ENCODE measurements around the gene OLFML2A.

The OLFML2A gene

GRCh38 chr9:124780757-124781151 is 3.8 kb downstream of the OLFML2A start:
- TF ChIP-seq POLR2A (IDR thresholded peaks at IDR 0.05; ENCODE audit: low read depth, low read length) (no peak), TAF1 (IDR thresholded peaks at IDR 0.05; ENCODE audit: borderline replicate concordance, low read depth, low read length) (no peak), POLR2AphosphoS5 (IDR thresholded peaks at IDR 0.05; ENCODE audit: low read depth, low read length) (no peak)
- FAIRE-seq (no peak), DNase-seq (ENCODE audit: insufficient read length) (no peak)

- no peak for FAIRE-seq
- no peak for TF ChIP-seq TAF1 (IDR thresholded peaks at IDR 0.05; ENCODE audit: borderline replicate concordance, low read depth, low read length)
- TF ChIP-seq POLR2A (IDR thresholded peaks at IDR 0.05; ENCODE audit: low read depth, low read length), result no peak
- no peak for TF ChIP-seq POLR2AphosphoS5 (IDR thresholded peaks at IDR 0.05; ENCODE audit: low read depth, low read length)
- no peak for DNase-seq (ENCODE audit: insufficient read length)
Measured at GRCh38 chr9:124781967-124782660, 5.2 kb downstream of the OLFML2A start.

GRCh38 chr9:124782661-124783574 is 6.0 kb downstream of the OLFML2A start:
- DNase-seq (ENCODE audit: insufficient read length) (no peak), FAIRE-seq (no peak)
- TF ChIP-seq POLR2AphosphoS5 (IDR thresholded peaks at IDR 0.05; ENCODE audit: low read depth, low read length) (no peak), TAF1 (IDR thresholded peaks at IDR 0.05; ENCODE audit: borderline replicate concordance, low read depth, low read length) (no peak), POLR2A (IDR thresholded peaks at IDR 0.05; ENCODE audit: low read depth, low read length) (no peak)

GRCh38 chr9:124783830-124784229 is 6.9 kb downstream of the OLFML2A start:
- no peak for FAIRE-seq
- no peak for TF ChIP-seq POLR2A (IDR thresholded peaks at IDR 0.05; ENCODE audit: low read depth, low read length)
- no peak for TF ChIP-seq POLR2AphosphoS5 (IDR thresholded peaks at IDR 0.05; ENCODE audit: low read depth, low read length)
- no peak for TF ChIP-seq TAF1 (IDR thresholded peaks at IDR 0.05; ENCODE audit: borderline replicate concordance, low read depth, low read length)
- no peak for DNase-seq (ENCODE audit: insufficient read length)

- FAIRE-seq, result no peak
- TF ChIP-seq POLR2A (IDR thresholded peaks at IDR 0.05; ENCODE audit: low read depth, low read length) (no peak), TAF1 (IDR thresholded peaks at IDR 0.05; ENCODE audit: borderline replicate concordance, low read depth, low read length) (no peak), POLR2AphosphoS5 (IDR thresholded peaks at IDR 0.05; ENCODE audit: low read depth, low read length) (no peak)
- no peak for DNase-seq (ENCODE audit: insufficient read length)
Measured at GRCh38 chr9:124784509-124784908, 7.6 kb downstream of the OLFML2A start.

- no peak for FAIRE-seq
- DNase-seq (ENCODE audit: insufficient read length), result no peak
- no peak for TF ChIP-seq POLR2AphosphoS5 (IDR thresholded peaks at IDR 0.05; ENCODE audit: low read depth, low read length)
Measured at GRCh38 chr9:124786881-124787573, 10.1 kb downstream of the OLFML2A start.

- TF ChIP-seq POLR2AphosphoS5 (IDR thresholded peaks at IDR 0.05; ENCODE audit: low read depth, low read length) (no peak), POLR2A (IDR thresholded peaks at IDR 0.05; ENCODE audit: low read depth, low read length) (no peak), TAF1 (IDR thresholded peaks at IDR 0.05; ENCODE audit: borderline replicate concordance, low read depth, low read length) (no peak)
- no peak for DNase-seq (ENCODE audit: insufficient read length)
- FAIRE-seq, result no peak
Measured at GRCh38 chr9:124788542-124789217, 11.7 kb downstream of the OLFML2A start.

- TF ChIP-seq POLR2A (IDR thresholded peaks at IDR 0.05; ENCODE audit: low read depth, low read length) (no peak), POLR2AphosphoS5 (IDR thresholded peaks at IDR 0.05; ENCODE audit: low read depth, low read length) (no peak), TAF1 (IDR thresholded peaks at IDR 0.05; ENCODE audit: borderline replicate concordance, low read depth, low read length) (no peak)
- FAIRE-seq (no peak), DNase-seq (ENCODE audit: insufficient read length) (no peak)
Measured at GRCh38 chr9:124789531-124789930, 12.6 kb downstream of the OLFML2A start.

GRCh38 chr9:124790301-124790700 is 13.4 kb downstream of the OLFML2A start:
- no peak for DNase-seq (ENCODE audit: insufficient read length)
- FAIRE-seq, result no peak
- TF ChIP-seq POLR2AphosphoS5 (IDR thresholded peaks at IDR 0.05; ENCODE audit: low read depth, low read length), result no peak
- TF ChIP-seq TAF1 (IDR thresholded peaks at IDR 0.05; ENCODE audit: borderline replicate concordance, low read depth, low read length), result no peak
- no peak for TF ChIP-seq POLR2A (IDR thresholded peaks at IDR 0.05; ENCODE audit: low read depth, low read length)

- TF ChIP-seq POLR2AphosphoS5 (IDR thresholded peaks at IDR 0.05; ENCODE audit: low read depth, low read length), result no peak
- no peak for FAIRE-seq
- peak; percentile 9 for DNase-seq (ENCODE audit: insufficient read length)
Measured at GRCh38 chr9:124790801-124791505, 14.0 kb downstream of the OLFML2A start.

Data from GM12892 (cell line).